NCI-H510A treated with DMSO at 0.1 percent for 48 hours (cell line): ENCODE data around the gene SERPINF2.
"Not testable (repeated sequence)": the region's sequence is repeated elsewhere in the genome, so short reads cannot be mapped to it uniquely, and the experiment has no call there.

Experiments
- DNase-seq: peaks from one replicate; lab custom pipeline; 2025; lab: John Stamatoyannopoulos, UW

The SERPINF2 gene

GRCh38 chr17:1716076-1716911 is 26.4 kb upstream of the SERPINF2 start:
- peak; percentile 99 for DNase-seq

- peak; percentile 93 for DNase-seq
Measured at GRCh38 chr17:1716912-1717695, 25.6 kb upstream of the SERPINF2 start.

- no peak for DNase-seq
Measured at GRCh38 chr17:1718362-1719165, 24.1 kb upstream of the SERPINF2 start.

GRCh38 chr17:1720856-1721386 is 21.8 kb upstream of the SERPINF2 start:
- DNase-seq, result peak; percentile 49

GRCh38 chr17:1722022-1722421 is 20.6 kb upstream of the SERPINF2 start:
- DNase-seq, result not testable (repeated sequence)

GRCh38 chr17:1724351-1724868 is 18.3 kb upstream of the SERPINF2 start, which contains the start of gene WDR81:
TSS of gene WDR81 (plus strand) at chr17:1724704. CDS start at chr17:1724960, 256 bp downstream.
- DNase-seq, result peak; percentile 44

- DNase-seq, result no peak
Measured at GRCh38 chr17:1724869-1725641, 17.6 kb upstream of the SERPINF2 start.

GRCh38 chr17:1725642-1726511 is 16.8 kb upstream of the SERPINF2 start:
- no peak for DNase-seq

GRCh38 chr17:1726626-1727257 is 15.9 kb upstream of the SERPINF2 start:
- DNase-seq, result no peak

- no peak for DNase-seq
Measured at GRCh38 chr17:1727258-1727789, 15.3 kb upstream of the SERPINF2 start.

GRCh38 chr17:1727876-1728630 is 14.6 kb upstream of the SERPINF2 start:
- no peak for DNase-seq

- no peak for DNase-seq
Measured at GRCh38 chr17:1729966-1730325, 12.7 kb upstream of the SERPINF2 start.

GRCh38 chr17:1730326-1731193 is 12.1 kb upstream of the SERPINF2 start:
- DNase-seq, result no peak

GRCh38 chr17:1731194-1731506 is 11.5 kb upstream of the SERPINF2 start:
- DNase-seq, result no peak

- no peak for DNase-seq
Measured at GRCh38 chr17:1732241-1732832, 10.3 kb upstream of the SERPINF2 start.

- DNase-seq, result no peak
Measured at GRCh38 chr17:1732833-1733321, 9.8 kb upstream of the SERPINF2 start.

GRCh38 chr17:1733759-1734158 is 8.9 kb upstream of the SERPINF2 start:
- DNase-seq, result no peak
